ENCODE data around the gene CCDC188.

The CCDC188 gene

GRCh38 chr22:20150381-20151275 lies at the start of gene CCDC188:
Gene CCDC188 (minus strand): TSS chr22:20151055. CDS start chr22:20150986, 69 bp downstream.
- no peak for DNase-seq

DNA sequence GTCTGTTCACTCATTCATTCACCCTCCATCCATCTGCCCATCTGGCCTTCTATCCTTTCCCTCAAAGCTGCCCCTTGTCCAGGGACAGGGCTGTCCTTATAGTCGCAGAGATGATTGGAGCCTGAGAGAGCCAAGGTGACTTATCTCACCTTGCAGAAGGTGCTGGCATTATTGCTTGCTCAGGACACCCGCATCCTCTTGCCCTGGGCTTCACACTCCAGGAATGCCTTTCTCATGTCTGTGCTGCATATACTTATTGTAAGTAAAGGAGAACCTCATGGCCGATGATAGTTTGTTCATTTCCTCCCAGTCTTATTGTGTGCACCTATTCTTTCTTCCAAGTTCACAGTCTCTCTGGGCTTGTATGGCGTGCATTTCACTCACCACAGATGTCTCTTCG lies 49.1 kb upstream of the CCDC188 start:
- DNase-seq: no peak

DNA sequence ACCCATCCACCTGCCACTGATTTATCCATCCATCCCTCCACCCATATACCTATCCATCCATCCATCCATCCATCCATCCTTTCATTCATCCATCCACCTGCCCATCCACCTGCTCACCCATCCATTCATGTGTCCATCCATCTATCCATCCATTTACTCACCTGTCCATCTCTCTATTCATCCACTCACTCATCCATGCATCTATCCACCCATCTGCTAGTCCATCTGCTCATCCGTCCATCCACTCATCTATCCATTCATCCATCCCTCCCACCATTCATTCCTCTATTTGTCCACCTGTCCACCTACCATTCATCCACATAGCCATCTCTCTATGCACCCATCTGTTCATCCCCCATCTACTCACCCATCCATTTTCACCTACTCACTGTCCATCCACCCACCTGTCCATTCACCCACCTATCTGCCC lies 48.6 kb upstream of the CCDC188 start:
- DNase-seq: no peak

GRCh38 chr22:20198557-20199319 lies 47.9 kb upstream of the CCDC188 start:
- no peak for DNase-seq

GRCh38 chr22:20197407-20198030 lies 46.7 kb upstream of the CCDC188 start:
- DNase-seq: no peak

DNA sequence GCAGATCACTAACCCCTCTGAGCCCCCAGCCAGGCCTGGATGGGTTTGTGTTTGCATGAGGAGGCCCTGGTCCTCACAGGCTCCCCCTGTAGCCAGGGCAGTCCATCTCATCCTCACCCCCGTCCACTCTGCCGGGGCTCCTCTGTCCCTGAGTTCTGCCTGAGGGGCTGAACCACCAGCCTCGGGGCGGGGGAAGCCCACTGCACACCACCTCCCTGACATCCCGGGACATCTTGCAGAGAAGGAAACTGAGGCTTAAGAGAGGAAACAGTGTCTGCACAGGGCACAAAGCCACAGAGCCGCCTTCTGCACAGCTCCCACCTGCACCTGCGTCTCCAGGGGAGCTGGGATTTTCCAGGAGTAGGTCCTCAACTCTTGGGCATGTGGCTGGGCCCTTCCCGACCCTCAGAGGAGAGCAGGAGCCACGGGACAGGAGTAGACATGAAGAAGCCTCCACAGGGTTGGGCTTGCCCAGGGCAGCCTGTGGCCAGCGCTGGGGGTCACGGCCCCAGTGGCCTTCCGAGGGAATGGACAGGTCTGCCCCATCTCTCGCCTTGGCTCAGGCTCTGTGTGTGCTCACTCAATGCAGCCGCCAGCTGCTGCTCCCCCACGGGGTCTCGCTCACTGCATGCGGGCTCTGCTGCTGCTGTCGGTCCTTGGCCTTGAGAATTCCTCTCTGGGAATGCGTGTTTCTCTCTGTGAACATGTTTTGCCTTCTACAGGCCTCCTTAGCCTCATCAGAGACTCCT lies 45.4 kb upstream of the CCDC188 start:
- DNase-seq: no peak

GRCh38 chr22:20194681-20195593 lies 44.1 kb upstream of the CCDC188 start:
- no peak for DNase-seq

DNA sequence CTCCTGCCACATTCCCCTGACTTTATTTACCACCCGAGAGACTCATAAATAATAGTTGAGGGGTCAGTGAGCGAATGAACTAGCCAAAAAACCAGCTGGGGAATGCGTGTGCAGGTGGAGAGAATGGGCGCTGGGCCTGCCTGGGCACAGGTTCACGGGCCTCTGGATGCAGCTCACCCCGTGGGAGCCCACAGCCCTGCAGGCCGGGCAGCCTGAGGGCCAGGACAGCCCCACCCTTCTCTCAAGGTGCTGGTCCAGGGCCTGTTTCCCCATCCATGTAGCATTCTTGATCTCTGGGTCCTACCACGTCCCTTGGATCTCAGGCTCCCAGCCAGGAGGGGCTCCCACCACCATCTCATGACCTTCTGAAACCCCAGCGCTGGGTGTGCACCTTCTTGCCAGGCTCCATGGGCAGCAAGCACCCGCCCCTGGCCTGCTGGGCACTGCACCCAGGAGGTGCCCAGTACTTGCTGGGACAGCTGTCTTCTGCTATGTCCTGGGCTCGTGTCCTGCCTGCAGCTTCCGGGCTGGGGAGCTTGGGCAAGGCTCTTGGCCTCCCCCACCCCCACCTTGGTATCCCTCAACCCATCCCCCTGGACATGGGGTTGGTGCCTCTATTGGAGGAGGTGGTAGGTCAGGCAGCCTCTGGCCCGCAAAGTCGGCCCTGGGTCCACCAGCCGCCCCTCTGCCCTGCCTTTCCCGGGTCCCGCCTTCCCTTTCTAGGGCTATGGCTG lies 43.1 kb upstream of the CCDC188 start:
- no peak for DNase-seq

DNA sequence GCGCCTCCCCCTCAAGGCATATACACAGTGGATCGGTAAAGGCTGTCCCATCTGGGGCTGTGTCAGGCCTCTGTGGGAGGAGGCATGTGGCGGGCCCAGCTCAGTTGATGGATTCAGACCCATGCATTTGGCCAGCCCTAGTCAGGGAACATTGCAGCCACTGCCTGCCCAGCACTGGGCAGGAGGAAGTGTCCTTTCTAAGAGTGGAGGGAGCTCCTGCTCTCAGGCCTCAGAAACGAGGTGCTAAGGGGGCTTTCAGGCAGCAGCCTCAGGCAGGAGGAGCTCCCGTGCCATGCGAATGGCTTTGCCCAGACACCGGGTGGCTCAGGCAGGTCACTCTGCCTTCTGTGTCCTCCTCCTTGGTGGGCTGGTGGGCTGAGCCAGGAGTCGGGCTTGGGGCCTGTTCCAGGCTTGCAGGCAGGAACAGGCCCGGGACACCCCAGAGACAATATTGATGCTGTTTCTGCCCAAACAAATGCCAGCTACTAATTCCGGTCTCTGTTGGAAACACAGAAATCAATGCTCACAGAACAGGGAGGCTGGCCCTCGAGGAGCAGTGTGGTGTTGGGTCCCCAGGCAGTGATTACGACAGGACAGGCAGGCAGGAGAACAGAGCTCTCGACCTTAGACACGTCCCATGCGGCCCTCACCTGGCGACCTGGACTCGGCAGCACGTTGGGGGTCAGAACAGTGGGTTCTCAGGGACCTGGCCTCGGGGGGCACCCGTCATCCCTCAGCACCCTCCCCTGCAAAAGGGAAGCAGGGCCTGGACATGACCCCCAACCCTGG lies 42.3 kb upstream of the CCDC188 start:
- no peak for DNase-seq

DNA sequence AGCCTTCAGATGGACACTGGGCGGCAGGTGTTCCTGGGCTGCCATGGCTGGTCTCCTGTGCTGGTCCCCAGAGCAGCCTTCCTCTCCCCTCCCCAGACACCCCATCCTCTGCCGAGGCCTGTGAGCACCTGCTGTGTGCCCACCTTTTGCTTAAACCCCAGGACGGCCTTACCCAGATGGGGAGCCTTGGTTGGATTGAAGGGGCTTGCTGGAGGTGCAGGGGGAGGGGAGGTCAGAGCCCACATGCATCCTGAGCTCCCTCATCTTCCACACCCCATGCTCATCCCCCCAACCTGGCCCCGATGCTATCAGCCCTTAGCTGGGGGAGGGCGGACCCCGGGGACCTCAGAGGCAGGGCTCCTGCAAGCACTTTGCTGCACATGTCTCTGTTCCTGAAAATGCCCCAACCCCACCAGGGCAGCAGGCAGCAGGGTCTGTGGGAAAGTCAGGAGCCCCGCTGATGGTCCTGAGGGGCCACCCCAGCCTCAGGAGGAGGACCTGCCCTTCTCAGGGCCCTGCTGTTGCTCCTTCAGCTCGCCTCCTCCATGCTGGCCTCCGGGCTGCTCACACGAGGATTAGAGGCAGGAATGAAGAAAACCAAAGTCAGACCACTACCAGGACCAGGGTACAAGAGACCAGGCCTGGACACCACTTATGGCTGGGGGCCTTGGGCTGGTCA lies 41.6 kb upstream of the CCDC188 start:
- DNase-seq: no peak

DNA sequence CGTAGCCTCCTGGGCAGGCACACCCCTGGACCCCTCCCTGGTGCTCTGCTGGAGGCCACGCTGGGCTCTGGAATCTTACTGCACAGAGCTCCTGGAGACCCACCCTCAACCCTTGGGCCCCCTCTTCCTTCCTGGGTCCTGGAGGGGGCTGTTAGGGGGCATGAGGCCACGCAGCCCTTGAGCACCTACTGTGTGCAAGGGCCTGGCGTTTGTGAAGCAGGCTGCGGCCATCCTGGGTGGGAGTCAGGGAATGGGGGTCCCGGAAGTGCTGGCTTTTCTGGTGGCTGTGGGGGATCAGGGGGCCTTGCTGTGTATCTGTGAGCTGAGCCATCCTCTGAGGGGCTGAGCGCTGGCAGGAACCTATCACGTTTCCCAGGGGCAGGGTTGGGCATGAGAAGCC lies 40.9 kb upstream of the CCDC188 start:
- DNase-seq: no peak

DNA sequence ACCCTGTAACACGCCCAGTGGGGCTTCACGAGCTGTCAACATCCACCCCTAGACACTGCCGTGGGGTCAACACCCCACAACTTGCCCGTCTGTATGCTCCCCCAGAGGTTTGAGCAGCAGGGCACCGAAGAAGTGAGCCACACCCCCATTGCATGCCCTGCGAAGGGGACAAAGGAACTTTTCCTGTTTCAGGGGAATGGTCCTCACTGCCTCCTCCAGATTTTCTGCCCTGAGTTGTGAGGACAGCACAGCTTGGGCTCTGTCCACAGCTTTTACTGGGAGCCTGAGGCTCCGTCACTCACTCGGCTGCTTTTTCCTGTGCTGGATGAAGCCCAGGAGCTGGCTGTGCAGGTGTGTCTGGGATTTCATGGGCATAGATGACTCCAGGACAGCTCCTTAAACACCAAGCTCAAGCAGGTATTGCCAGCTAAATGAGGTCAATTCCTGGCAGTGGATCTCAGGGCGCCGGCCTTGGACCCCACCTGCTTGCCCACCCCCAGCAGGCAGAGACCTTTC lies 40.2 kb upstream of the CCDC188 start:
- no peak for DNase-seq

DNA sequence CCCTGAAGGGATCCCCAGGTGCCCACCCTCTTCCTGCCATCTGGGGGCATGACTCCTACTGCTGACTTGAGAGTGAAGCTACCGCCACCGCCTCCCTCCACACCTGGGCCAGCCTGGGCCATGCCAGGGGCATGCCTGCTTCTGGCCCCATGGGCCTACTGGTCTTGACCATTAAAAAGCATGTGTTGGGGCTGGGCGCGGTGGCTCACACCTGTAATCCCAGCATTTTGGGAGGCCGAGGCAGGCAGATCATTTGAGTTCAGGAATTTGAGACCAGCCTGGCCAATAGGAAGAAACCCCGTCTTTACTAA lies 37.7 kb upstream of the CCDC188 start:
- no peak for DNase-seq

GRCh38 chr22:20187777-20188566 lies 37.1 kb upstream of the CCDC188 start:
- no peak for DNase-seq

DNA sequence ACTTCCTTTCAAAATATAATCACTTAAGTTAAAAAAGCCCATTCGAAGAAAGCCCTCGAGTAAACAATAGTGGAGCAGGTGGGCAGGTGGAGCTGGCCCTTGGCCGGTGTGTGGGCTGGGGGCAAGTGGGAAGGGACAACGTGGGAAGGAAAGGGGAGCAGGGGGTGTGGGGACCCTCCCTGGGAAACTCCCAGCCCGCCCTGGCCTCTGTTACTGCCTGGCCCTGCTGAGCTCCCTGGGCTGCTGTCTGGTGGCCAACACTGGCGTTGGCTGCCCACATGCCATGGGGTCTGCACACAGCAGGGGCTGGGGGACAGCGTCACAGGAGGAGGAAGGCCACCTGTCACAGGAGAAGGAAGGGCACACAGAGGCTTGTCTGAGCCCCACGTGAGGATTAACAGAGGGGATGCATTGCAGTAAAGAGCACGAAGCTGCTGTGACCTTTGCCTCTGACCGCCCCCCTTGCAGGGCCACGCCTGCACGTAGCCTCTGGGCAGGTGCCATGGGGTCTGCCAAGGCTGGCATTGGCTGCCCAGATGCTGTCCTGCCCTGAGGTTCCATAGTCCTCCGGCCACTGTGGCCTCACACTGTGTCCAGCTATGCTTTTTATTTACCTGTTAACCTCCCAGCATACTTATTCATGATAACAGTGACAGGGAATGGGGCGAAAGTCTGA lies 36.2 kb upstream of the CCDC188 start:
- no peak for DNase-seq

- DNase-seq: no peak
These were observed 35.5 kb upstream of the CCDC188 start for GRCh38 chr22:20186183-20186870.

DNA sequence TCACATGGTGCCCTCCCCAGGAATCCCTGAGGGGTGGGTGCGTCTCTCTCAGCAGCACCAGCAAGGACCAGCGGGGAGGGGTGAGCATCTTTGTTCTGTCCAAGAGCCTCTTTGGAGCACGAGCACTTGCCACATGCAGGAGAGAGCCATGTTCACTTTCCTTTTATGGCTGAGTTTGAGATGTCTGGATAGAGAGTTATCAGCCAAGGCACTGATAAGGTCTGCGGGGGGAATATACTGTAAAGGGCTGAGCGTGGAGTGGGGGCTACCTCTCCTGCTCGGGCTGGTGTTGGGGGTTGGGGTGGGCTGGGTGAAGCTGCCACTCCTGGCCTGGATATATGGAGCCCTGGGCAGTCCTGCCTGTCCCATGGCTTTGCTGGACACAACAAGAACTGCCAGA lies 34.9 kb upstream of the CCDC188 start:
- DNase-seq: no peak
